HepG2 (cell line): ENCODE measurements around the gene AMOTL2. TPM values are rescaled to one million over a fixed set of nuclear protein-coding genes. Genes with fewer than 3 reads are reported as not detected.

Experiments
- ATAC-seq: fragments of 200-7000 bp; cut with Tn5 transposase; 3 replicates; pipeline ENCODE4 v1.9.1; 2020; ENCODE audit warnings: mild to moderate bottlenecking, moderate library complexity
- BruUV-seq: library from RNA; stranded (reverse); fragments of 400-500 nt; replicated peaks from 2 replicates; lab custom pipeline; 2021; lab: Mats Ljungman, UMichigan
- CTCF ChIA-PET: fragments of 300-600 bp; formaldehyde crosslinking; extraction: SDS; loops from one replicate; lab custom pipeline; 2021; ENCODE audit warnings: low total read pairs, inconsistent platforms, low intra/inter-chr PET ratio; lab: Yijun Ruan, JAX
- POLR2A ChIA-PET: fragments of 350-600 bp; sonication (Branson Sonifier 250); formaldehyde crosslinking; loops from one replicate; lab custom pipeline; 2020; ENCODE audit warnings: antibody characterized with exemption, inconsistent platforms; lab: Yijun Ruan, JAX
- DNase-seq: peaks from one replicate; pipeline ENCODE4 v3.0.0-alpha.2; 2015; ENCODE audit warnings: low spot score
- FAIRE-seq: peaks from 3 replicates; lab custom pipeline; 2011; peaks lifted over from hg19 to GRCh38; lab: Jason Lieb, UNC
- H2AFZ ChIP-seq: one replicate; pipeline ENCODE4 v1.6.1; 2011; ENCODE audit warnings: low read length, inconsistent platforms
- H3K27ac ChIP-seq: fragments of 300-600 bp; 3 replicates; pipeline ENCODE4 v1.8.0; 2011; ENCODE audit warnings: mixed run types, mild to moderate bottlenecking, mixed read lengths, low read length, inconsistent platforms; ENCODE audit not compliant: insufficient read depth; ENCODE audit errors: extremely low read length
- H3K27me3 ChIP-seq, 2 experiments: fragments of 200-600 bp in 1 of 2; 2 replicates in 1 of 2; 3 replicates in 1 of 2; pipeline versions ENCODE4 v1.6.0 to v1.8.0; 2011; ENCODE audit warnings: low read length in 2 of 2, mild to moderate bottlenecking in 2 of 2, moderate library complexity in 2 of 2, inconsistent platforms in 1 of 2; ENCODE audit not compliant: insufficient read depth in 2 of 2, control insufficient read depth in 1 of 2
- H3K36me3 ChIP-seq, 2 experiments: fragments of 200-600 bp in 1 of 2; replicated peaks in 1 of 2; 2 replicates in 1 of 2; 3 replicates in 1 of 2; pipeline versions ENCODE4 v1.5.1 to v1.8.0; 2011; ENCODE audit warnings: low read length in 2 of 2, inconsistent platforms in 1 of 2; ENCODE audit not compliant: insufficient read depth in 2 of 2, control insufficient read depth in 1 of 2
- H3K4me1 ChIP-seq: 2 replicates; pipeline ENCODE4 v1.5.1; 2012; ENCODE audit warnings: low read length, inconsistent platforms; ENCODE audit not compliant: insufficient read depth
- H3K4me2 ChIP-seq: 2 replicates; pipeline ENCODE4 v1.6.0; 2011; ENCODE audit warnings: low read depth, low read length, inconsistent platforms
- H3K4me3 ChIP-seq, 3 experiments: fragments of 200-600 bp in 1 of 3; sonication (generic), shearing (Covaris generic) in 1 of 3; replicated peaks in 1 of 3; 2 replicates each; pipeline ENCODE4 v1.5.1; 2011 to 2016; ENCODE audit warnings: low read length in 3 of 3, inconsistent platforms in 2 of 3, low read depth in 2 of 3, mild to moderate bottlenecking in 2 of 3, control low read depth in 1 of 3, mixed read lengths in 1 of 3; ENCODE audit not compliant: insufficient read depth in 1 of 3
- H3K79me2 ChIP-seq: one replicate; pipeline ENCODE4 v1.6.1; 2011; ENCODE audit warnings: low read length, inconsistent platforms; ENCODE audit not compliant: insufficient read depth
- H3K9ac ChIP-seq: 2 replicates; pipeline ENCODE4 v1.6.0; 2011; ENCODE audit warnings: mild to moderate bottlenecking, low read depth, low read length, inconsistent platforms; ENCODE audit not compliant: insufficient read depth
- H3K9me3 ChIP-seq: 2 replicates; pipeline ENCODE4 v1.5.1; 2012; ENCODE audit warnings: mild to moderate bottlenecking, low read length
- H4K20me1 ChIP-seq: 2 replicates; pipeline ENCODE4 v1.6.0; 2011; ENCODE audit warnings: inconsistent platforms, mild to moderate bottlenecking, low read length, moderate library complexity; ENCODE audit not compliant: insufficient read depth
- CEBPB ChIP-seq: IDR thresholded peaks from 2 replicates; pipeline ENCODE4 v1.6.1; 2011; ENCODE audit warnings: low read depth, low read length, improper control_type of control experiment, borderline replicate concordance
- CTCF ChIP-seq: sonication (generic); formaldehyde crosslinking; IDR thresholded peaks from 2 replicates; pipeline ENCODE4 v1.5.0; 2020; ENCODE audit warnings: mild to moderate bottlenecking, missing genetic modification reagents, moderate library complexity
- KAT8 ChIP-seq: IDR thresholded peaks from 2 replicates; pipeline ENCODE4 v1.6.1; 2016; ENCODE audit warnings: missing genetic modification reagents, missing compliant biosample characterization
- KLF6 ChIP-seq: IDR thresholded peaks from 2 replicates; pipeline ENCODE4 v1.8.0; 2016; ENCODE audit warnings: missing biosample characterization, missing genetic modification reagents
- MEF2D ChIP-seq: sonication (generic); formaldehyde crosslinking; IDR thresholded peaks from 2 replicates; pipeline ENCODE4 v1.5.1; 2020; ENCODE audit warnings: mild to moderate bottlenecking, missing genetic modification reagents
- MIXL1 ChIP-seq: IDR thresholded peaks from 2 replicates; pipeline ENCODE4 v1.6.1; 2016
- MYC ChIP-seq: sonication (generic); formaldehyde crosslinking; IDR thresholded peaks from 2 replicates; pipeline ENCODE4 v1.9.0; 2021; ENCODE audit warnings: missing genetic modification reagents, borderline replicate concordance
- NCOA2 ChIP-seq: sonication (generic); formaldehyde crosslinking; IDR thresholded peaks from 2 replicates; pipeline ENCODE4 v1.8.0; 2022; ENCODE audit warnings: inconsistent platforms
- RXRA ChIP-seq: sonication (generic); formaldehyde crosslinking; IDR thresholded peaks from 2 replicates; pipeline ENCODE4 v1.5.1; 2020; ENCODE audit warnings: missing genetic modification reagents
- SP1 ChIP-seq, 2 experiments: fragments of 450-650 bp in 1 of 2; sonication (generic) in 1 of 2; formaldehyde crosslinking in 1 of 2; IDR thresholded peaks; 2 replicates each; pipeline versions ENCODE4 v1.4.0 to v1.6.1; 2016 to 2020; ENCODE audit warnings: missing genetic modification reagents in 1 of 2
- TBL1XR1 ChIP-seq: fragments of 150-350 bp; IDR thresholded peaks from 2 replicates; pipeline ENCODE4 v1.6.1; 2014; ENCODE audit warnings: borderline replicate concordance, low read length; ENCODE audit not compliant: partially characterized antibody
- U2AF2 ChIP-seq: fragments of 200-400 bp; formaldehyde crosslinking; IDR thresholded peaks from 2 replicates; pipeline ENCODE4 v1.6.1; 2017; ENCODE audit warnings: low read depth, mild to moderate bottlenecking, low read length
- WIZ ChIP-seq: sonication (generic); formaldehyde crosslinking; IDR thresholded peaks from 2 replicates; pipeline ENCODE4 v1.5.1; 2020; ENCODE audit warnings: mild to moderate bottlenecking, missing genetic modification reagents
- ZHX1 ChIP-seq: sonication (generic); formaldehyde crosslinking; IDR thresholded peaks from 2 replicates; pipeline ENCODE4 v1.8.1; 2022; ENCODE audit warnings: low read depth, mild to moderate bottlenecking, missing genetic modification reagents
- ZMYM3 ChIP-seq: sonication (generic); formaldehyde crosslinking; IDR thresholded peaks from 2 replicates; pipeline ENCODE4 v1.5.1; 2020; ENCODE audit warnings: mild to moderate bottlenecking, missing genetic modification reagents
- ZNF260 ChIP-seq: sonication (generic); formaldehyde crosslinking; IDR thresholded peaks from 2 replicates; pipeline ENCODE4 v1.4.0; 2020; ENCODE audit warnings: missing genetic modification reagents, low read depth, mild to moderate bottlenecking, borderline replicate concordance
- ZNF329 ChIP-seq: sonication (generic); formaldehyde crosslinking; IDR thresholded peaks from 2 replicates; pipeline ENCODE4 v1.9.0; 2021; ENCODE audit warnings: low read depth, mild to moderate bottlenecking, missing genetic modification reagents
- ZNF550 ChIP-seq: sonication (generic); formaldehyde crosslinking; IDR thresholded peaks from 2 replicates; pipeline ENCODE4 v1.4.0; 2020; ENCODE audit warnings: mild to moderate bottlenecking, missing genetic modification reagents, borderline replicate concordance
- ZSCAN25 ChIP-seq: sonication (generic); formaldehyde crosslinking; IDR thresholded peaks from 2 replicates; pipeline ENCODE4 v1.8.0; 2022; ENCODE audit warnings: mild to moderate bottlenecking, missing genetic modification reagents
- WGBS: methylation state at CpG from one replicate; pipeline ENCODE4 v1.1.6; 2017; ENCODE audit warnings: low lambda C conversion rate; 5-methylcytosine and 5-hydroxymethylcytosine counted together
- in situ Hi-C: cut with HindIII; loops from 2 replicates; pipeline ENCODE4 v1.10.0; 2017; ENCODE audit warnings: low pct_unique_long_range_greater_than_20kb; ENCODE audit not compliant: extremely low pct_ligation_motif_present
- intact Hi-C: fragments of 100-400 bp; cut with micrococcal nuclease; formaldehyde crosslinking; loops from one replicate; pipeline ENCODE4 v1.10.0; 2022; ENCODE audit not compliant: unreplicated experiment
- polyA plus RNA-seq, 8 experiments: library from polyadenylated mRNA; depleted of rRNA in 3 of 8; stranded (reverse) in 7 of 8; unstranded in 1 of 8; fragments of >200 nt; fragmentation: Illumina TruSeq in 4 of 8; extraction: Trizol in 4 of 8; gene quantifications; 2 replicates each; pipeline versions ENCODE4 v1.2.1 to v1.2.3, GENCODE V29; 2011 to 2016; ENCODE audit warnings: low read depth in 4 of 8, missing spikeins in 1 of 8, mixed read lengths in 1 of 8; ENCODE audit not compliant: insufficient read depth in 1 of 8
- total RNA-seq, 5 experiments: library from RNA; depleted of rRNA; stranded (reverse); fragments of >200 nt; fragmentation: Illumina TruSeq; extraction: Trizol; gene quantifications; 2 replicates each; pipeline ENCODE4 v1.2.3, GENCODE V29; 2016; ENCODE audit warnings: low read depth in 1 of 5

The AMOTL2 gene
- total and polyA plus RNA-seq, 2 of the 13 experiments (the other 11 are each of a cell fraction or from before 2014, with no cell fraction given), result 17.3 to 18.5 TPM

GRCh38 chr3:134309987-134310700, 64.1 kb downstream of the AMOTL2 start (continued):
- TF ChIP-seq ZNF260 (CRISPR knock-in tag) (no peak), ZMYM3 (no peak), ZSCAN25 (no peak), CEBPB (peak; percentile 45; the same call in 1 of the 2 replicates), WIZ (no peak), U2AF2 (no peak), TBL1XR1 (no peak), RXRA (CRISPR knock-in tag) (peak; percentile 30; the same call in 1 of the 2 replicates), NCOA2 (peak; percentile 54), MIXL1 (CRISPR knock-in tag) (no peak), MYC (CRISPR knock-in tag) (no peak)

GRCh38 chr3:134308350-134308891, 65.8 kb downstream of the AMOTL2 start:
- 0% methylated on average over 10 of the region's 11 CpGs for WGBS
- TF ChIP-seq KAT8 (CRISPR knock-in tag), result no peak
- no peak for TF ChIP-seq MEF2D (CRISPR knock-in tag)
- no peak for TF ChIP-seq KLF6 (CRISPR knock-in tag)
- TF ChIP-seq RXRA (CRISPR knock-in tag), result no peak
- TF ChIP-seq ZNF329 (CRISPR knock-in tag), result peak; percentile 65; the same call in 1 of the 2 replicates
- no peak for TF ChIP-seq SP1 (IDR thresholded peaks at IDR 0.05)
- 0 out of 2 replicates have a peak, but pooled peaks have one; percentile 16 for TF ChIP-seq SP1 (CRISPR knock-in tag; IDR thresholded peaks at IDR 0.05)
- no peak for TF ChIP-seq ZHX1 (CRISPR knock-in tag)
- no peak for TF ChIP-seq ZNF550 (CRISPR knock-in tag)
- TF ChIP-seq NCOA2, result no peak
- TF ChIP-seq CTCF (CRISPR knock-in tag), result peak; percentile 99

More at GRCh38 chr3:134308350-134308891, 65.8 kb downstream of the AMOTL2 start:
- ATAC-seq (peak; percentile 65), DNase-seq (peak; percentile 74), FAIRE-seq (peak; percentile 94)
- Histone ChIP-seq H3K4me3 (peak overlapping the region; percentile 27 to 60 (median 37); a peak in 5 of 6 replicates), H2AFZ (peak overlapping the region; percentile 81), H3K4me1 (peaks cover 67% of the 10 kb centered on the region), H3K4me2 (peak overlapping the region; percentile 83), H3K9ac (peak overlapping the region; percentile 23; the same call in 1 of the 2 replicates), H4K20me1 (no peaks in the 10 kb centered on the region), H3K9me3 (no peaks in the 10 kb centered on the region), H3K27ac (no peak overlapping the region), H3K27me3 (no peaks in the 10 kb centered on the region; a peak in 1 of 5 replicates), H3K79me2 (no peaks in the 10 kb centered on the region), H3K36me3 (no peaks in the 10 kb centered on the region)
- in situ Hi-C loops (loop anchor here (5.0 kb wide), 1 partner anchor 164 kb away; no protein-coding TSS in a partner anchor), intact Hi-C loops (loop anchor here (1.0 to 2.0 kb wide), 7 partner anchors 44 to 332 kb away; no protein-coding TSS in a partner anchor)
- ChIA-PET POLR2A (interaction anchor here (1.0 to 3.0 kb wide), 6 partner anchors 59 to 178 kb away, joined by 4 to 53 read pairs (median 6); partner anchors contain the start of genes AMOTL2, ANAPC13 and CEP63), CTCF (interaction anchor here (0.8 to 4.2 kb wide), 8 partner anchors 66 to 185 kb away, joined by 3 to 48 read pairs (median 10); partner anchors contain the start of gene AMOTL2)
- BruUV-seq, result no TSS peak
